H1 (cell line): ENCODE results near the gene PRUNE1. TPM values are rescaled to one million over a fixed set of nuclear protein-coding genes. Genes with fewer than 3 reads are reported as not detected.

Source experiments
- CTCF ChIA-PET: fragments of 300-600 bp; sonication (Branson Sonifier 250); formaldehyde crosslinking; loops from one replicate; lab custom pipeline; 2021; ENCODE audit not compliant: partially characterized antibody; lab: Charles Lee
- POLR2A ChIA-PET: fragments of 300-600 bp; sonication (Branson Sonifier 250); formaldehyde crosslinking; loops from one replicate; lab custom pipeline; 2021; ENCODE audit warnings: inconsistent platforms; ENCODE audit not compliant: partially characterized antibody; lab: Charles Lee
- DNase-seq, 2 experiments: peaks; one replicate each; pipeline versions ENCODE4 v3.0.0 to v3.0.0-alpha.2; 2010 to 2022; ENCODE audit warnings: low spot score in 2 of 2, low read depth in 1 of 2, mixed read lengths in 1 of 2
- FAIRE-seq: peaks from 2 replicates; lab custom pipeline; 2011; peaks lifted over from hg19 to GRCh38; lab: Jason Lieb, UNC
- H2AFZ ChIP-seq: 2 replicates; pipeline ENCODE4 v1.8.1; 2012; ENCODE audit warnings: low read length, inconsistent platforms
- H2AK5ac ChIP-seq: 2 replicates; pipeline ENCODE4 v1.6.1; 2013; ENCODE audit warnings: low read depth, low read length
- H2BK120ac ChIP-seq: replicated peaks from 2 replicates; pipeline ENCODE3; 2013; ENCODE audit warnings: low read depth, low read length, inconsistent platforms
- H2BK12ac ChIP-seq: 2 replicates; pipeline ENCODE4 v1.6.1; 2013; ENCODE audit warnings: low read depth, low read length
- H2BK15ac ChIP-seq: 2 replicates; pipeline ENCODE4 v1.6.1; 2013; ENCODE audit warnings: low read length
- H2BK20ac ChIP-seq: 2 replicates; pipeline ENCODE4 v1.6.1; 2013; ENCODE audit warnings: low read length
- H2BK5ac ChIP-seq: 2 replicates; pipeline ENCODE4 v1.6.1; 2013; ENCODE audit warnings: low read depth, low read length
- H3K14ac ChIP-seq: 2 replicates; pipeline ENCODE4 v1.6.1; 2013; ENCODE audit warnings: inconsistent platforms; ENCODE audit not compliant: insufficient read length
- H3K18ac ChIP-seq: 2 replicates; pipeline ENCODE4 v1.6.1; 2013; ENCODE audit warnings: low read length; ENCODE audit errors: extremely low read depth
- H3K23ac ChIP-seq: 2 replicates; pipeline ENCODE4 v1.6.1; 2013; ENCODE audit warnings: inconsistent platforms; ENCODE audit not compliant: insufficient read length
- H3K23me2 ChIP-seq: 2 replicates; pipeline ENCODE4 v1.6.1; 2013; ENCODE audit warnings: low read depth, low read length
- H3K27ac ChIP-seq: 2 replicates; pipeline ENCODE4 v1.6.1; 2011; ENCODE audit warnings: low read depth, low read length, inconsistent platforms
- H3K27me3 ChIP-seq, 4 experiments: replicated peaks in 1 of 4; 1 replicate in 1 of 4; 2 replicates in 3 of 4; pipeline versions ENCODE4 v1.6.1 to v1.8.1; 2011 to 2013; ENCODE audit warnings: low read length in 3 of 4, mild to moderate bottlenecking in 3 of 4, inconsistent platforms in 2 of 4, mixed read lengths in 2 of 4, moderate library complexity in 1 of 4; ENCODE audit not compliant: control insufficient read depth in 3 of 4, insufficient read depth in 3 of 4; ENCODE audit errors: extremely low read depth in 1 of 4
- H3K36me3 ChIP-seq, 4 experiments: 2 replicates each; pipeline versions ENCODE4 v1.6.1 to v1.8.1; 2011 to 2013; ENCODE audit warnings: mild to moderate bottlenecking in 4 of 4, low read length in 3 of 4, moderate library complexity in 2 of 4, control low read depth in 1 of 4, inconsistent platforms in 1 of 4; ENCODE audit not compliant: insufficient read depth in 4 of 4, control insufficient read depth in 2 of 4
- H3K4ac ChIP-seq: replicated peaks from 2 replicates; pipeline ENCODE3; 2013; ENCODE audit warnings: low read length, low read depth, mixed read lengths, inconsistent platforms; ENCODE audit not compliant: insufficient read length
- H3K4me1 ChIP-seq, 4 experiments: replicated peaks in 1 of 4; 1 replicate in 1 of 4; 2 replicates in 3 of 4; pipeline versions ENCODE4 v1.6.1 to v1.8.1; 2011 to 2013; ENCODE audit warnings: low read length in 3 of 4, inconsistent platforms in 2 of 4, mixed read lengths in 1 of 4; ENCODE audit not compliant: insufficient read depth in 4 of 4, control insufficient read depth in 3 of 4
- H3K4me2 ChIP-seq, 2 experiments: 2 replicates each; pipeline versions ENCODE4 v1.6.1 to v1.8.1; 2011 to 2013; ENCODE audit warnings: low read depth in 2 of 2, low read length in 2 of 2, control low read depth in 1 of 2, inconsistent platforms in 1 of 2, mild to moderate bottlenecking in 1 of 2; ENCODE audit not compliant: insufficient read depth in 1 of 2
- H3K4me3 ChIP-seq, 4 experiments: fragments of 200-600, 300-600 bp in 1 of 4; sonication (generic), shearing (Covaris generic), sonication (Bioruptor Twin) in 1 of 4; 2 replicates each; pipeline versions ENCODE4 v1.5.1 to v1.8.1; 2011 to 2016; ENCODE audit warnings: low read length in 4 of 4, low read depth in 3 of 4, control low read depth in 2 of 4, inconsistent platforms in 2 of 4, mild to moderate bottlenecking in 2 of 4, mixed read lengths in 1 of 4, moderate library complexity in 1 of 4; ENCODE audit not compliant: insufficient read depth in 2 of 4; ENCODE audit errors: extremely low read depth in 1 of 4
- H3K56ac ChIP-seq: replicated peaks from 2 replicates; pipeline ENCODE3; 2013; ENCODE audit warnings: low read depth, mild to moderate bottlenecking, mixed read lengths, low read length, inconsistent platforms; ENCODE audit not compliant: insufficient read length
- H3K79me1 ChIP-seq: 2 replicates; pipeline ENCODE4 v1.6.1; 2013; ENCODE audit warnings: low read depth, low read length, control low read depth
- H3K79me2 ChIP-seq, 2 experiments: 2 replicates each; pipeline versions ENCODE4 v1.6.1 to v1.8.1; 2012 to 2013; ENCODE audit warnings: low read length in 2 of 2, mild to moderate bottlenecking in 2 of 2, inconsistent platforms in 1 of 2; ENCODE audit not compliant: insufficient read depth in 2 of 2, control insufficient read depth in 1 of 2
- H3K9ac ChIP-seq, 4 experiments: replicated peaks in 1 of 4; 1 replicate in 1 of 4; 2 replicates in 3 of 4; pipeline versions ENCODE4 v1.6.1 to v1.8.1; 2011 to 2013; ENCODE audit warnings: low read depth in 3 of 4, low read length in 3 of 4, control low read depth in 2 of 4, mild to moderate bottlenecking in 2 of 4, moderate library complexity in 2 of 4, inconsistent platforms in 1 of 4; ENCODE audit errors: extremely low read depth in 1 of 4
- H3K9me3 ChIP-seq, 2 experiments: 2 replicates each; pipeline versions ENCODE4 v1.6.1 to v1.8.1; 2012 to 2013; ENCODE audit warnings: mild to moderate bottlenecking in 2 of 2, moderate library complexity in 2 of 2, control low read depth in 1 of 2, inconsistent platforms in 1 of 2, low read depth in 1 of 2, low read length in 1 of 2, mixed read lengths in 1 of 2; ENCODE audit not compliant: insufficient read depth in 2 of 2
- H4K20me1 ChIP-seq, 2 experiments: replicated peaks in 1 of 2; 2 replicates each; pipeline versions ENCODE3 to v1.8.1; 2011 to 2013; ENCODE audit warnings: inconsistent platforms in 2 of 2, low read length in 2 of 2, mild to moderate bottlenecking in 1 of 2; ENCODE audit not compliant: insufficient read depth in 2 of 2, control insufficient read depth in 1 of 2
- H4K5ac ChIP-seq: 2 replicates; pipeline ENCODE4 v1.6.1; 2013; ENCODE audit warnings: low read length, low read depth, mixed read lengths, inconsistent platforms; ENCODE audit not compliant: insufficient read length
- H4K8ac ChIP-seq: 2 replicates; pipeline ENCODE4 v1.8.0; 2013; ENCODE audit warnings: mild to moderate bottlenecking, moderate library complexity, low read length, inconsistent platforms; ENCODE audit not compliant: insufficient read depth; ENCODE audit errors: extremely low read depth
- H4K91ac ChIP-seq: replicated peaks from 2 replicates; pipeline ENCODE3; 2013; ENCODE audit warnings: low read length, mixed read lengths, inconsistent platforms; ENCODE audit not compliant: insufficient read length
- ASH2L ChIP-seq: fragments of 200-600, 300-600 bp; sonication (generic); IDR thresholded peaks from one replicate; pipeline ENCODE4 v1.7.1; 2017; ENCODE audit warnings: low read length
- ATF3 ChIP-seq: IDR thresholded peaks from 2 replicates; pipeline ENCODE4 v1.6.1; 2011; ENCODE audit warnings: low read depth, mild to moderate bottlenecking, low read length; ENCODE audit not compliant: insufficient read depth
- HDAC2 ChIP-seq, 2 experiments: fragments of 300-600 bp in 1 of 2; sonication (generic) in 1 of 2; IDR thresholded peaks; 2 replicates each; pipeline ENCODE4 v1.6.1; 2011 to 2012; ENCODE audit warnings: low read depth in 2 of 2, low read length in 2 of 2, mild to moderate bottlenecking in 2 of 2, moderate library complexity in 2 of 2, borderline replicate concordance in 1 of 2, inconsistent platforms in 1 of 2
- HDAC6 ChIP-seq: IDR thresholded peaks from one replicate; pipeline ENCODE4 v1.7.1; 2012; ENCODE audit warnings: low read depth, mild to moderate bottlenecking, inconsistent platforms, low read length, moderate library complexity
- JUND ChIP-seq: IDR thresholded peaks from 2 replicates; pipeline ENCODE4 v1.6.1; 2011; ENCODE audit warnings: mild to moderate bottlenecking, improper control_type of control experiment, low read length
- KDM1A ChIP-seq: fragments of 200-600, 300-600 bp; sonication (generic); IDR thresholded peaks from 2 replicates; pipeline ENCODE4 v1.7.1; 2016; ENCODE audit warnings: mild to moderate bottlenecking, low read length, borderline replicate concordance
- POU5F1 ChIP-seq: IDR thresholded peaks from 2 replicates; pipeline ENCODE4 v1.6.1; 2011; ENCODE audit warnings: low read depth, mild to moderate bottlenecking, low read length, moderate library complexity
- SAP30 ChIP-seq: fragments of 300-600 bp; sonication (generic); IDR thresholded peaks from 2 replicates; pipeline ENCODE4 v1.7.1; 2012; ENCODE audit warnings: low read length, moderate library complexity, mild to moderate bottlenecking, inconsistent platforms; ENCODE audit not compliant: insufficient read depth, insufficient replicate concordance
- WGBS, 2 experiments: shearing (Covaris generic) in 1 of 2; methylation state at CpG; one replicate each; pipeline versions ENCODE4 v1.1.6 to v1.1.7; 2013 to 2015; ENCODE audit warnings: low lambda C conversion rate in 2 of 2, mixed read lengths in 2 of 2, inconsistent platforms in 1 of 2, low coverage in 1 of 2, missing lambda C conversion rate in 1 of 2; ENCODE audit not compliant: insufficient replicate concordance in 2 of 2, insufficient coverage in 1 of 2, insufficient read length in 1 of 2; ENCODE audit errors: extremely low coverage in 1 of 2, missing lambda C conversion rate in 1 of 2; 5-methylcytosine and 5-hydroxymethylcytosine counted together
- polyA plus RNA-seq, 7 experiments: library from polyadenylated mRNA; depleted of rRNA in 3 of 7; stranded (reverse) in 5 of 7; unstranded in 2 of 7; fragments of >200 nt in 5 of 7; fragments of 200-250 nt in 2 of 7; gene quantifications; 1 replicate in 5 of 7; 2 replicates in 1 of 7; 4 replicates in 1 of 7; pipeline versions ENCODE4 v1.2.1 to v1.2.3, GENCODE V29; 2011 to 2013; ENCODE audit warnings: missing spikeins in 2 of 7, mixed read lengths in 2 of 7
- total RNA-seq: library from RNA; stranded (reverse); fragmentation: NEBNext Ultra II Directional; extraction: Animal tissue kit (Norgen Biotek cat#: 25700); gene quantifications from 2 replicates; pipeline ENCODE4 v1.2.1, GENCODE V29; 2021

PRUNE1 gene
- total and polyA plus RNA-seq, 2 of the 8 experiments (the other 6 are each of a cell fraction or from before 2014, with no cell fraction given) = 32.8 to 54.2 TPM

GRCh38 chr1:150992626-150993025 is 15.6 kb upstream of the PRUNE1 start:
- Histone ChIP-seq H3K36me3 (peaks cover 0 to under 1% (median 0%) of the 10 kb centered on the region in 4 experiments; a peak in 4 of 8 replicates), H2BK120ac (no peak overlapping the region), H2BK12ac (no peak overlapping the region), H3K9me3 (no peaks in the 10 kb centered on the region), H3K4ac (no peak overlapping the region), H3K27me3 (no peaks in the 10 kb centered on the region), H3K4me1 (peaks cover 0 to 4% (median 0%) of the 10 kb centered on the region in 4 experiments; a peak in 1 of 7 replicates), H3K23ac (no peak overlapping the region), H3K18ac (no peak overlapping the region), H4K8ac (no peak overlapping the region), H2BK20ac (no peak overlapping the region), H3K79me1 (no peaks in the 10 kb centered on the region), H3K9ac (no peak overlapping the region), H4K91ac (no peak overlapping the region), H3K27ac (no peak overlapping the region), H2AFZ (no peak overlapping the region), H4K20me1 (no peaks in the 10 kb centered on the region), H3K4me3 (no peak overlapping the region), H4K5ac (no peak overlapping the region), H2BK15ac (no peak overlapping the region), H2BK5ac (no peak overlapping the region), H3K4me2 (no peak overlapping the region), H3K79me2 (no peaks in the 10 kb centered on the region), H3K23me2 (no peaks in the 10 kb centered on the region), H2AK5ac (no peak overlapping the region), H3K14ac (no peak overlapping the region), H3K56ac (no peak overlapping the region)
- TF ChIP-seq HDAC6 (no peak), KDM1A (no peak), ASH2L (no peak), POU5F1 (no peak), SAP30 (no peak), JUND (no peak), ATF3 (no peak), HDAC2 (IDR thresholded peaks at IDR 0.05; ENCODE audit: borderline replicate concordance in 1 of 2, low read depth in 2 of 2, low read length in 2 of 2) (no peak)
- FAIRE-seq (no peak), DNase-seq (no peak)
- WGBS, 2 experiments = 91% methylated on average over 4 of the region's 4 CpGs; no CpG with 5 or more reads in 1 of the 2 experiments
- CTCF ChIA-PET = interaction anchor here (0.6 to 6.8 kb wide), 5 partner anchors 9 to 30 kb away, joined by 3 to 85 read pairs (median 4); partner anchors contain the start of gene MINDY1
- POLR2A ChIA-PET = no interaction called here
